GM12865 (cell line): ENCODE data around the gene NCBP2L.

Experiments
- DNase-seq: peaks from one replicate; pipeline ENCODE4 v3.0.0; 2010; ENCODE audit warnings: low read depth
- H3K4me3 ChIP-seq: 2 replicates; pipeline ENCODE4 v1.5.1; 2011; ENCODE audit warnings: mild to moderate bottlenecking, low read depth, low read length, control low read depth
- CTCF ChIP-seq: IDR thresholded peaks from 2 replicates; pipeline ENCODE4 v1.5.1; 2011; ENCODE audit warnings: low read length, control low read depth, low read depth, inconsistent platforms; ENCODE audit not compliant: insufficient read depth; ENCODE audit errors: missing control alignments

Gene NCBP2L

GRCh38 chrX:107773906-107774435 lies 3.6 kb upstream of the NCBP2L start:
- no peak for DNase-seq
- no peak for TF ChIP-seq CTCF
- no peak overlapping the region for H3K4me3 ChIP-seq

GRCh38 chrX:107775000-107775733 lies 2.4 kb upstream of the NCBP2L start:
- no peak for TF ChIP-seq CTCF
- peak overlapping the region; percentile 50 for H3K4me3 ChIP-seq
- DNase-seq: no peak

GRCh38 chrX:107775734-107776511 lies 1.6 kb upstream of the NCBP2L start, which contains the start of gene TSC22D3:
TSC22D3 (minus strand) TSS chrX:107775787; CDS start chrX:107775419, 368 bp downstream.
- TF ChIP-seq CTCF: no peak
- peak within 1 kb of the TSS; percentile 50 for H3K4me3 ChIP-seq
- DNase-seq: peak; percentile 60

- H3K4me3 ChIP-seq: peak overlapping the region; percentile 50
- TF ChIP-seq CTCF: peak; percentile 48
- DNase-seq: peak; percentile 84
These were observed 641 bp upstream of the NCBP2L start for GRCh38 chrX:107776649-107777535.

- H3K4me3 ChIP-seq: no peak overlapping the region
- TF ChIP-seq CTCF: no peak
- no peak for DNase-seq
These were observed 3.0 kb downstream of the NCBP2L start for GRCh38 chrX:107780525-107780924.

GRCh38 chrX:107787827-107788226 lies 10.3 kb downstream of the NCBP2L start:
- no peak overlapping the region for H3K4me3 ChIP-seq
- no peak for DNase-seq
- no peak for TF ChIP-seq CTCF
